SU-DHL-6 (cell line): ENCODE results near the gene ENTPD6.

ENCODE experiments used
- H2AFZ ChIP-seq: fragments of 200-600 bp; sonication (generic); 2 replicates; pipeline ENCODE4 v1.6.1; 2014; ENCODE audit warnings: low read depth, mild to moderate bottlenecking, moderate library complexity, mixed read lengths, antibody characterized with exemption, low read length; ENCODE audit not compliant: severe bottlenecking
- H3F3A ChIP-seq: fragments of 200-600 bp; shearing (Covaris generic); 2 replicates; pipeline ENCODE4 v1.6.0; 2016; ENCODE audit warnings: antibody characterized with exemption, mild to moderate bottlenecking; ENCODE audit not compliant: insufficient read depth
- H3K27ac ChIP-seq: fragments of 200-600 bp; sonication (generic); 2 replicates; pipeline ENCODE4 v1.5.1; 2016; ENCODE audit warnings: low read depth, mild to moderate bottlenecking, low read length, moderate library complexity, mixed read lengths
- H3K27me3 ChIP-seq: fragments of 200-600 bp; sonication (generic), shearing (Covaris generic); 2 replicates; pipeline ENCODE4 v1.6.0; 2014; ENCODE audit warnings: mild to moderate bottlenecking, low read length
- H3K36me3 ChIP-seq: fragments of 200-600 bp; sonication (generic); 2 replicates; pipeline ENCODE4 v1.6.1; 2014; ENCODE audit warnings: mild to moderate bottlenecking, low read length, mixed read lengths
- H3K4me2 ChIP-seq: fragments of 300-600, 200-600 bp; shearing (Covaris generic), sonication (generic); 2 replicates; pipeline ENCODE4 v1.6.0; 2014; ENCODE audit warnings: low read length, low read depth, mild to moderate bottlenecking; ENCODE audit not compliant: poor library complexity, severe bottlenecking
- H3K4me3 ChIP-seq: fragments of 200-600 bp; sonication (generic); 2 replicates; pipeline ENCODE4 v1.5.1; 2014; ENCODE audit warnings: antibody characterized with exemption, low read length, mild to moderate bottlenecking, mixed read lengths; ENCODE audit not compliant: insufficient read depth, poor library complexity, severe bottlenecking
- H3K79me2 ChIP-seq: fragments of 200-600 bp; sonication (generic); 2 replicates; pipeline ENCODE4 v1.6.1; 2014; ENCODE audit warnings: mild to moderate bottlenecking, low read length, moderate library complexity; ENCODE audit not compliant: insufficient read depth
- H3K9ac ChIP-seq: fragments of 200-600 bp; sonication (generic); 2 replicates; pipeline ENCODE4 v1.7.0; 2014; ENCODE audit warnings: mild to moderate bottlenecking, low read length
- H3K9me2 ChIP-seq: fragments of 200-600 bp; sonication (generic); replicated peaks from 2 replicates; pipeline ENCODE4 v1.6.1; 2014; ENCODE audit warnings: low read length; ENCODE audit not compliant: insufficient read depth
- H3K9me3 ChIP-seq: fragments of 200-600 bp; sonication (generic); 2 replicates; pipeline ENCODE4 v1.6.1; 2014; ENCODE audit warnings: low read length, mixed read lengths; ENCODE audit not compliant: insufficient read depth
- H4K20me1 ChIP-seq: fragments of 200-600 bp; sonication (generic); 2 replicates; pipeline ENCODE4 v1.6.1; 2014; ENCODE audit warnings: low read depth, mild to moderate bottlenecking, antibody characterized with exemption, low read length, moderate library complexity, mixed read lengths
- CTCF ChIP-seq: fragments of 200-600 bp; sonication (generic); IDR thresholded peaks from one replicate; pipeline ENCODE4 v1.5.1; 2017; ENCODE audit warnings: antibody characterized with exemption, mild to moderate bottlenecking, low read length, moderate library complexity; ENCODE audit not compliant: insufficient read depth, poor library complexity, severe bottlenecking
- EZH2phosphoT487 ChIP-seq: fragments of 200-600 bp; sonication (generic), shearing (Covaris generic); conservative IDR thresholded peaks from 2 replicates; pipeline ENCODE4 v1.6.1; 2018; ENCODE audit warnings: mild to moderate bottlenecking, antibody characterized with exemption, low read length, moderate library complexity, mixed read lengths

Gene ENTPD6

DNA sequence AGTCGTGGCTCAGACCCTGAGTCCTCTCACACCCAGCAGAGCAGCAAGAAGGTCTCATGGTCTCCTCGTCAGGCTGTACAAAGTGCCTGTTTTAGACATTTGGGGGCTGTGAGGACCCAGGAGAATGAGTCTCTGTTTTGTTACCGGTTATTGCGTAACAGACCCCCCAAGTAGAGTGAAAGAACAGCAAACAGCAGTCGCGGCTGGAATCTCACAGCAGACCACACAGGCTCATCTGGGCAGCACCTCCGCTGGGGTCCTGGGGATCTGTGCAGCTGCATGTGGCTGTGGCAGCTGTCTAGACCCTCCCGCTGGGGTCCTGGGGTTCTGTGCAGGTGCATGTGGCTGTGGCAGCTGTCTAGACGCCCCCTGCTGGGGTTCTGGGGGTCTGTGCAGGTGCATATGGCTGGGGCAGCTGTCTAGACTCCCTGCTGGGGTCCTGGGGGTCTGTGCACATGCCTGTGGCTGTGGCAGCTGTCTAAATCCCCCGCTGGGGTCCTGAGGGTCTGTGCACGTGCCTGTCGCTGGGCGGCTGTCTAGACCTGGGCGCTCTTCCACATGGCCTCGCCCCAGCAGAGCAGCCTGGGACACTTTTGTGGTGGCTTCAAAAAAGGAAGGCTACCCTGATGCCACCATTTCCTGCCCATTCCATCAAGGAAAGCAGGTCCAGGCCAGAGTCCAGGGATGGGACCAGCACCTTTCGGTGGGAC is 24.7 kb downstream of the ENTPD6 start:
- Histone ChIP-seq H3K4me3 (no peak overlapping the region), H3K9me3 (no peaks in the 10 kb centered on the region), H4K20me1 (no peaks in the 10 kb centered on the region), H3K9ac (no peak overlapping the region), H3K27me3 (no peaks in the 10 kb centered on the region), H2AFZ (no peak overlapping the region), H3K4me2 (no peak overlapping the region), H3K79me2 (no peaks in the 10 kb centered on the region), H3F3A (no peaks in the 10 kb centered on the region), H3K36me3 (no peaks in the 10 kb centered on the region), H3K9me2 (no peaks in the 10 kb centered on the region), H3K27ac (no peak overlapping the region)
- no peak for TF ChIP-seq EZH2phosphoT487
- TF ChIP-seq CTCF = peak; percentile 29

DNA sequence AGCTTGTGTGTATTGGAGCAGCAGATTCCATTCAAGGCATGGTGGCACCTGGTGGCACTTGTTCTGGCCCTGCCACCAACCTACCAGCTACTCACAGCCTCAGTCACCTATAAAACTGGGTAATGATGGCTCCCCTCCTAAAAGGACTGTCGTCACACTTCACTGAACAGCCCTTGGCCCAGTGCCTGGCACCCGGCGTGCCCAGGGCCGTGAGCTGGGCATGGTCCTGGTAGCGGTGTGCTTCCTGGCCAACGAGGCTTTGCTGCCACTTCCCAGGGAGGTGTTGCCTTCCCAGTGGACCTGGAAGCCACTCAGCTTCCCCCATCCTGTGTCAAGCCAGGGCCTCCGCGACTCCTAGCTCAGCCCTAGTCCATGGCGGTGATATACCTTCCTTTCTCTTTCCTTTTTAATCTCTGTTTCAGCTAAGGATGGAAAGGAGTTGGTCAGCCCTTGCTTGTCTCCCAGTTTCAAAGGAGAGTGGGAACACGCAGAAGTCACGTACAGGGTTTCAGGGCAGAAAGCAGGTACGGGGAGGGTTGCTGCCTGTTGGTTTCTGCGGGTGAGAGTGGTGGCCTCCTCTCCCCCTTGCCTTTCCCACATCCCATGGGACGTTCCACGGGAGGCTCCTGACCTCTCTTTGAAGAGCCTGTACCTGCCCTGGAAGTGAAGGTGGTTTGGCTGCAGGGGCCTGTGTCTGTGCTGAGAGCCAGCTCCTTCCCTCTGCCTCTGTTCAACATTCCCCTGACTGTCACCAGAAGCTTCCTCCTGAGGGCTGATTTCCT is 25.5 kb downstream of the ENTPD6 start:
- Histone ChIP-seq H3K9me2 (no peaks in the 10 kb centered on the region), H4K20me1 (no peaks in the 10 kb centered on the region), H3K27me3 (no peaks in the 10 kb centered on the region), H3F3A (no peaks in the 10 kb centered on the region), H3K9ac (no peak overlapping the region), H3K9me3 (no peaks in the 10 kb centered on the region), H2AFZ (no peak overlapping the region), H3K36me3 (no peaks in the 10 kb centered on the region), H3K27ac (no peak overlapping the region), H3K79me2 (no peaks in the 10 kb centered on the region), H3K4me2 (no peak overlapping the region), H3K4me3 (no peak overlapping the region)
- TF ChIP-seq CTCF = no peak
- no peak for TF ChIP-seq EZH2phosphoT487

DNA sequence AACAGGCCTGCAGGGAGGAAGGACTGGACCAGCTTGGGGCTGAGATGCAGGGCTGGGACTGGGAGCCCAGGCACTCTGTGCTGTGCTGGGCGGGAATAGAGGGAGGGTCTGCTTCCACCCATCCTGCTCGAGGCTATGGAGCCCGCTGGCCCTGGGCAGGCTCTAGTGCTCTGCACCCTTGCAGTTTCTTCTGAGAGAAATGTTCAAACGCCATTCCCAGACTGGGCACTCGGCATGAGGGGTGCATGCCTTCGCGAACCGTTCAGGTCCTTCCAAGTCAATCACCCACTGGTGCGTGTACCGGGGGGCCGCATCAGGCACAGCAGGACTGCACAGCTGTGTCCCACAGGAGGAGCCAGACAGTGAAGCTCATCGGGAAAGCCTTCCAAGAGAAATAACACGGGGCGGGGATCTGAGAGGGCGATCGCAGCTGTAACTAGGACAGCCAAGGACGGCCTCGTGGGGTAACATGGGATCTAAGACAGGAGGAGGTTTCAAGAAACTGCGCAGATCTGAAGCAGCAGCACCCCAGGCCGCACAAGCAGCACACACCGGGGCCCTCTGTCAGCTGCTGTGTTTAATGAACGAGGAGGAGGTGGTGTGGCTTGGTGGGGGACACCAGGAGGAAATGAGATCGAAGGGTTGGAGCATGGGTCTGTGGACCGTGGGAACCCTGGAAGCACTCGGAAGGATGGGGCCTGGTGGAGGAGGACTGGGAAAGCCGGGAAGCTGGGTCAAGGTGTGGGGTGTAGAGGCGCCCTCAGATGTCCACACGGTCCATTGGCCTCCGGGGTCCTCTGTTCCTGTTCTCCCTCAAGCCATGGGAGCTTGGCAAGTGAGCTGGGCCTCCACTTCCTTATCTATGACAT is 26.3 kb downstream of the ENTPD6 start:
- Histone ChIP-seq H3K9me3 (no peaks in the 10 kb centered on the region), H3K27ac (no peak overlapping the region), H3K27me3 (no peaks in the 10 kb centered on the region), H3K9me2 (no peaks in the 10 kb centered on the region), H3F3A (no peaks in the 10 kb centered on the region), H4K20me1 (no peaks in the 10 kb centered on the region), H3K79me2 (no peaks in the 10 kb centered on the region), H3K4me3 (no peak overlapping the region), H3K4me2 (no peak overlapping the region), H3K9ac (no peak overlapping the region), H3K36me3 (no peaks in the 10 kb centered on the region), H2AFZ (no peak overlapping the region)
- TF ChIP-seq CTCF = no peak
- TF ChIP-seq EZH2phosphoT487 = no peak
